ENCODE results near the gene CUEDC2. TPM values are rescaled to one million over a fixed set of nuclear protein-coding genes. Genes with fewer than 3 reads are reported as not detected.

CUEDC2 gene
- total RNA-seq, 1 donor from 2014 or later, result 23.4 TPM

GRCh38 chr10:102411341-102412255 is 20.8 kb downstream of the CUEDC2 start:
- no peak for ATAC-seq
- DNase-seq (ENCODE audit: low spot score), result no peak

GRCh38 chr10:102410429-102411073 is 21.8 kb downstream of the CUEDC2 start:
- ATAC-seq (no peak), DNase-seq (ENCODE audit: low spot score) (no peak)

GRCh38 chr10:102409604-102410428 is 22.6 kb downstream of the CUEDC2 start:
- no peak for ATAC-seq
- no peak for DNase-seq (ENCODE audit: low spot score)

- DNase-seq (ENCODE audit: low spot score) (no peak), ATAC-seq (peak; percentile 48)
Observed at GRCh38 chr10:102408728-102409603, 23.4 kb downstream of the CUEDC2 start.

GRCh38 chr10:102408131-102408727 is 24.1 kb downstream of the CUEDC2 start:
- no peak for DNase-seq (ENCODE audit: low spot score)
- no peak for ATAC-seq

GRCh38 chr10:102407425-102408130 is 24.8 kb downstream of the CUEDC2 start:
- ATAC-seq (no peak), DNase-seq (ENCODE audit: low spot score) (no peak)

- DNase-seq (ENCODE audit: low spot score) (no peak), ATAC-seq (no peak)
Observed at GRCh38 chr10:102406815-102407214, 25.6 kb downstream of the CUEDC2 start.

- no peak for DNase-seq (ENCODE audit: low spot score)
- no peak for ATAC-seq
Observed at GRCh38 chr10:102405632-102406031, 26.7 kb downstream of the CUEDC2 start.

- no peak for DNase-seq (ENCODE audit: low spot score)
- ATAC-seq, result no peak
Observed at GRCh38 chr10:102405108-102405571, 27.2 kb downstream of the CUEDC2 start.

GRCh38 chr10:102404361-102405107 is 27.8 kb downstream of the CUEDC2 start:
- no peak for ATAC-seq
- DNase-seq (ENCODE audit: low spot score), result no peak

- DNase-seq (ENCODE audit: low spot score) (no peak), ATAC-seq (no peak)
Observed at GRCh38 chr10:102403115-102403514, 29.3 kb downstream of the CUEDC2 start.

GRCh38 chr10:102402512-102402896 is 29.9 kb downstream of the CUEDC2 start:
- DNase-seq (ENCODE audit: low spot score) (no peak), ATAC-seq (no peak)

GRCh38 chr10:102401735-102402511 is 30.5 kb downstream of the CUEDC2 start:
- ATAC-seq, result no peak
- no peak for DNase-seq (ENCODE audit: low spot score)

- no peak for DNase-seq (ENCODE audit: low spot score)
Observed at GRCh38 chr10:102401342-102401654, 31.1 kb downstream of the CUEDC2 start.

GRCh38 chr10:102400598-102401341 is 31.6 kb downstream of the CUEDC2 start:
- no peak for DNase-seq (ENCODE audit: low spot score)
- ATAC-seq, result no peak

More at GRCh38 chr10:102401342-102401654, 31.1 kb downstream of the CUEDC2 start:
- no peak for ATAC-seq

GRCh38 chr10:102400076-102400475 is 32.3 kb downstream of the CUEDC2 start:
- ATAC-seq, result no peak
- no peak for DNase-seq (ENCODE audit: low spot score)

All from left lobe of liver (tissue), 2 donors.